WTC11 (cell line): ENCODE data around the gene SMC3.

Experiments
- ATF2 ChIP-seq: sonication (generic); formaldehyde crosslinking; IDR thresholded peaks from 2 replicates; pipeline ENCODE4 v1.8.1; 2022; ENCODE audit warnings: low read depth, missing genetic modification reagents, borderline replicate concordance
- CTCF ChIP-seq: fragments of 200-600 bp; IDR thresholded peaks from 2 replicates; pipeline ENCODE4 v1.8.0; 2022; ENCODE audit warnings: antibody characterized with exemption
- NFYB ChIP-seq: sonication (generic); formaldehyde crosslinking; conservative IDR thresholded peaks from 2 replicates; pipeline ENCODE4 v1.8.0; 2022; ENCODE audit warnings: low read depth, missing genetic modification reagents
- ZBTB43 ChIP-seq: sonication (generic); formaldehyde crosslinking; IDR thresholded peaks from 2 replicates; pipeline ENCODE4 v1.8.1; 2023; ENCODE audit warnings: mild to moderate bottlenecking, missing genetic modification reagents
- ZNF121 ChIP-seq: sonication (generic); formaldehyde crosslinking; IDR thresholded peaks from 2 replicates; pipeline ENCODE4 v1.8.0; 2023; ENCODE audit warnings: missing genetic modification reagents
- ZNF232 ChIP-seq: sonication (generic); formaldehyde crosslinking; IDR thresholded peaks from 2 replicates; pipeline ENCODE4 v1.8.0; 2022; ENCODE audit warnings: mild to moderate bottlenecking, missing genetic modification reagents

- TF ChIP-seq NFYB (CRISPR knock-in tag) (no peak), ZNF232 (CRISPR knock-in tag) (no peak), ZBTB43 (CRISPR knock-in tag) (no peak), CTCF (no peak), ATF2 (CRISPR knock-in tag) (no peak), ZNF121 (CRISPR knock-in tag) (no peak)
These were observed 8.7 kb downstream of the SMC3 start for GRCh38 chr10:110576220-110576619.
